IMR-90 (cell line): ENCODE results near the gene CD82. TPM values are rescaled to one million over a fixed set of nuclear protein-coding genes. Genes with fewer than 3 reads are reported as not detected.
A peak's percentile ranks its signal among the peaks of the same experiment; 100 is the strongest.

Experiments used
- ATAC-seq: fragments of 200-7000 bp; cut with Tn5 transposase; 2 replicates; pipeline ENCODE4 v1.9.1; 2020; ENCODE audit warnings: low read depth, mild to moderate bottlenecking, moderate library complexity
- BruUV-seq: library from RNA; stranded (reverse); fragments of 400-500 nt; replicated peaks from 2 replicates; lab custom pipeline; 2021; lab: Mats Ljungman, UMichigan
- CTCF ChIA-PET: fragments of 300-600 bp; formaldehyde crosslinking; extraction: SDS; loops from one replicate; lab custom pipeline; 2021; ENCODE audit warnings: antibody characterized with exemption; lab: Yijun Ruan, JAX
- POLR2A ChIA-PET: fragments of 300-600 bp; sonication (Branson Sonifier 250); formaldehyde crosslinking; loops from one replicate; lab custom pipeline; 2022; ENCODE audit warnings: antibody characterized with exemption; ENCODE audit not compliant: unreplicated experiment; lab: Charles Lee
- DNase-seq: peaks from one replicate; pipeline ENCODE4 v3.0.0; 2013
- H2AFZ ChIP-seq: replicated peaks from 2 replicates; pipeline ENCODE3; 2013; ENCODE audit warnings: low read length, mild to moderate bottlenecking; ENCODE audit not compliant: poor library complexity
- H2AK5ac ChIP-seq: 2 replicates; pipeline ENCODE4 v1.6.1; 2013; ENCODE audit warnings: low read depth, low read length, inconsistent platforms
- H2AK9ac ChIP-seq: replicated peaks from 2 replicates; pipeline ENCODE3; 2013; ENCODE audit warnings: mild to moderate bottlenecking, low read depth, low read length, moderate library complexity; ENCODE audit not compliant: poor library complexity
- H2BK120ac ChIP-seq: 2 replicates; pipeline ENCODE4 v1.6.1; 2013; ENCODE audit warnings: low read depth, low read length, inconsistent platforms
- H2BK15ac ChIP-seq: 3 replicates; pipeline ENCODE4 v1.6.1; 2013; ENCODE audit warnings: low read depth, low read length, inconsistent platforms
- H2BK20ac ChIP-seq: 2 replicates; pipeline ENCODE4 v1.6.1; 2013; ENCODE audit warnings: low read depth, mild to moderate bottlenecking, inconsistent platforms, low read length, moderate library complexity
- H2BK5ac ChIP-seq: 2 replicates; pipeline ENCODE4 v1.6.1; 2013; ENCODE audit warnings: mild to moderate bottlenecking, low read depth, low read length, inconsistent platforms; ENCODE audit not compliant: poor library complexity, severe bottlenecking
- H3K14ac ChIP-seq: replicated peaks from 2 replicates; pipeline ENCODE4 v1.6.1; 2013; ENCODE audit warnings: low read depth, low read length, inconsistent platforms
- H3K18ac ChIP-seq: 2 replicates; pipeline ENCODE4 v1.6.1; 2013; ENCODE audit warnings: low read depth, low read length, control low read depth
- H3K23ac ChIP-seq: 2 replicates; pipeline ENCODE4 v1.6.1; 2013; ENCODE audit warnings: low read depth, low read length, inconsistent platforms
- H3K27ac ChIP-seq: 2 replicates; pipeline ENCODE4 v1.5.1; 2013; ENCODE audit warnings: mild to moderate bottlenecking, control low read depth, low read length; ENCODE audit not compliant: insufficient read depth
- H3K27me3 ChIP-seq: 2 replicates; pipeline ENCODE4 v1.6.1; 2013; ENCODE audit warnings: low read length; ENCODE audit not compliant: control insufficient read depth, insufficient read depth
- H3K36me3 ChIP-seq: 2 replicates; pipeline ENCODE4 v1.6.1; 2013; ENCODE audit warnings: low read length, mixed read lengths; ENCODE audit not compliant: control insufficient read depth, insufficient read depth
- H3K4ac ChIP-seq: 2 replicates; pipeline ENCODE4 v1.6.1; 2013; ENCODE audit warnings: low read depth, low read length, inconsistent platforms
- H3K4me1 ChIP-seq: 2 replicates; pipeline ENCODE4 v1.6.1; 2013; ENCODE audit warnings: low read length, mixed read lengths; ENCODE audit not compliant: control insufficient read depth, insufficient read depth
- H3K4me2 ChIP-seq: 2 replicates; pipeline ENCODE4 v1.6.1; 2013; ENCODE audit warnings: low read depth, mild to moderate bottlenecking, control low read depth, low read length, moderate library complexity
- H3K4me3 ChIP-seq: 2 replicates; pipeline ENCODE4 v1.5.1; 2013; ENCODE audit warnings: low read depth, mild to moderate bottlenecking, control low read depth, low read length, moderate library complexity; ENCODE audit not compliant: insufficient read depth
- H3K56ac ChIP-seq: 2 replicates; pipeline ENCODE4 v1.6.1; 2013; ENCODE audit warnings: low read length, inconsistent platforms; ENCODE audit not compliant: insufficient read depth; ENCODE audit errors: extremely low read depth
- H3K79me1 ChIP-seq, 2 experiments: 2 replicates each; pipeline ENCODE4 v1.6.1; 2013; ENCODE audit warnings: low read length in 2 of 2, inconsistent platforms in 1 of 2, low read depth in 1 of 2
- H3K9ac ChIP-seq: 2 replicates; pipeline ENCODE4 v1.6.1; 2013; ENCODE audit warnings: low read depth, low read length, control low read depth
- H3K9me1 ChIP-seq: 2 replicates; pipeline ENCODE4 v1.6.1; 2013; ENCODE audit warnings: low read length, inconsistent platforms; ENCODE audit not compliant: insufficient read depth
- H3K9me3 ChIP-seq: 2 replicates; pipeline ENCODE4 v1.6.1; 2013; ENCODE audit warnings: low read length; ENCODE audit not compliant: control insufficient read depth, insufficient read depth
- H4K20me1 ChIP-seq: 2 replicates; pipeline ENCODE4 v1.6.1; 2013; ENCODE audit warnings: low read length, inconsistent platforms; ENCODE audit not compliant: insufficient read depth
- H4K5ac ChIP-seq: 2 replicates; pipeline ENCODE4 v1.6.1; 2013; ENCODE audit warnings: mild to moderate bottlenecking, low read depth, low read length, control low read depth
- H4K8ac ChIP-seq, 2 experiments: 2 replicates each; pipeline ENCODE4 v1.6.1; 2013; ENCODE audit warnings: low read depth in 2 of 2, low read length in 2 of 2, control low read depth in 1 of 2, inconsistent platforms in 1 of 2
- H4K91ac ChIP-seq: 2 replicates; pipeline ENCODE4 v1.6.1; 2013; ENCODE audit warnings: low read depth, low read length, inconsistent platforms; ENCODE audit not compliant: insufficient read depth
- CTCF ChIP-seq: conservative IDR thresholded peaks from 2 replicates; pipeline ENCODE4 v1.5.1; 2012; ENCODE audit warnings: mild to moderate bottlenecking, low read depth, low read length, improper control_type of control experiment
- MAZ ChIP-seq: IDR thresholded peaks from 2 replicates; pipeline ENCODE4 v1.6.1; 2012; ENCODE audit warnings: low read depth, mild to moderate bottlenecking, low read length, improper control_type of control experiment, moderate library complexity, borderline replicate concordance
- MXI1 ChIP-seq: IDR thresholded peaks from 2 replicates; pipeline ENCODE4 v1.6.1; 2012; ENCODE audit warnings: low read depth, mild to moderate bottlenecking, low read length, moderate library complexity, borderline replicate concordance
- NFE2L2 ChIP-seq: fragments of 150-350 bp; IDR thresholded peaks from 2 replicates; pipeline ENCODE4 v1.6.1; 2016; ENCODE audit warnings: low read depth, mild to moderate bottlenecking, low read length
- POLR2A ChIP-seq: IDR thresholded peaks from 2 replicates; pipeline ENCODE4 v1.6.1; 2012; ENCODE audit warnings: mild to moderate bottlenecking, low read depth, low read length
- RCOR1 ChIP-seq: IDR thresholded peaks from 2 replicates; pipeline ENCODE4 v1.6.1; 2012; ENCODE audit warnings: mild to moderate bottlenecking, low read length, improper control_type of control experiment; ENCODE audit not compliant: insufficient replicate concordance
- RFX5 ChIP-seq: IDR thresholded peaks from 2 replicates; pipeline ENCODE4 v1.8.0; 2012; ENCODE audit warnings: low read depth, mild to moderate bottlenecking, low read length, moderate library complexity
- USF2 ChIP-seq: fragments of 150-350 bp; IDR thresholded peaks from 2 replicates; pipeline ENCODE4 v1.6.1; 2017; ENCODE audit warnings: mild to moderate bottlenecking, antibody characterized with exemption, low read length, low read depth
- WGBS, 2 experiments: methylation state at CpG; one replicate each; pipeline versions ENCODE4 v1.1.5 to v1.1.7; 2013; ENCODE audit warnings: missing lambda C conversion rate in 2 of 2; ENCODE audit not compliant: insufficient read length in 1 of 2; ENCODE audit errors: extremely low coverage in 2 of 2; 5-methylcytosine and 5-hydroxymethylcytosine counted together
- dilution Hi-C: fragments of 300-500 bp; cut with HindIII; formaldehyde crosslinking; loops from one replicate; pipeline ENCODE4 v1.14.3; 2018; ENCODE audit warnings: low sequenced_read_pairs; ENCODE audit not compliant: unreplicated experiment
- in situ Hi-C: fragments of 300-500 bp; cut with MboI; formaldehyde crosslinking; loops from 3 replicates; pipeline ENCODE4 v1.14.3; 2019; ENCODE audit warnings: low sequenced_read_pairs, inconsistent platforms, mixed read lengths
- intact Hi-C: fragments of 100-400 bp; cut with micrococcal nuclease; formaldehyde crosslinking; loops from 2 replicates; pipeline ENCODE4 v1.10.0; 2022
- polyA plus RNA-seq, 3 experiments: library from polyadenylated mRNA; depleted of rRNA; stranded (reverse); fragments of >200 nt; gene quantifications; 2 replicates each; pipeline ENCODE4 v1.2.3, GENCODE V29; 2012; ENCODE audit warnings: low replicate concordance in 1 of 3
- total RNA-seq: library from RNA; depleted of rRNA; stranded (reverse); fragments of >200 nt; gene quantifications from 2 replicates; pipeline ENCODE4 v1.2.3, GENCODE V29; 2012

The CD82 gene
- total and polyA plus RNA-seq, 2 of the 4 experiments (the other 2 are of a cell fraction) = 32.8 to 49.4 TPM

- in situ Hi-C loops = loop anchor here (5.0 kb wide), 1 partner anchor 47 kb away; no protein-coding TSS in a partner anchor
- ATAC-seq (no peak), DNase-seq (no peak)
- no peak overlapping the region for H3K56ac ChIP-seq
- H3K27ac ChIP-seq = no peak overlapping the region
- H3K4me2 ChIP-seq = no peak overlapping the region
- H3K14ac ChIP-seq = 0 out of 2 replicates have a peak overlapping the region, but pooled peaks have one; percentile 0
- H2BK20ac ChIP-seq = 0 out of 2 replicates have a peak overlapping the region, but pooled peaks have one; percentile 35
- H3K9me3 ChIP-seq = no peaks in the 10 kb centered on the region
- no peak overlapping the region for H3K18ac ChIP-seq
- H2BK120ac ChIP-seq = peak overlapping the region; percentile 64
- peak overlapping the region; percentile 87; the same call in 1 of the 2 replicates for H4K91ac ChIP-seq
- peak overlapping the region; percentile 54 for H2AK5ac ChIP-seq
- intact Hi-C loops = loop anchor here (2.0 to 10.0 kb wide), 2 partner anchors 45 to 515 kb away; partner anchors contain the start of genes CD82 and EXT2
- no peak overlapping the region for H2AFZ ChIP-seq
- peaks cover 20% of the 10 kb centered on the region; the same call in 1 of the 2 replicates for H3K9me1 ChIP-seq
- no CpG with 5 or more reads among the region's 3 CpGs for WGBS, 2 experiments
- dilution Hi-C loops = no loop called here
- no peak overlapping the region for H3K9ac ChIP-seq
- no peak overlapping the region for H2AK9ac ChIP-seq
- TF ChIP-seq USF2 (no peak), POLR2A (no peak), MXI1 (no peak), MAZ (no peak), RCOR1 (no peak), RFX5 (no peak), NFE2L2 (no peak), CTCF (no peak)
- ChIA-PET CTCF (interaction anchor here (0.6 to 1.1 kb wide), 3 partner anchors 36 to 476 kb away, joined by 3 read pairs; no protein-coding TSS in a partner anchor), POLR2A (no interaction called here)
- no peaks in the 10 kb centered on the region for H3K27me3 ChIP-seq
- BruUV-seq = no TSS peak
- H3K23ac ChIP-seq = no peak overlapping the region
- peaks cover 16% of the 10 kb centered on the region for H3K36me3 ChIP-seq
- H4K5ac ChIP-seq = no peak overlapping the region
- H3K4me3 ChIP-seq = no peak overlapping the region
- H4K20me1 ChIP-seq = peaks cover 6% of the 10 kb centered on the region; the same call in 1 of the 2 replicates
- peak overlapping the region; percentile 40 for H3K4ac ChIP-seq
- H3K79me1 ChIP-seq = peaks cover 0 to 4% of the 10 kb centered on the region in 2 experiments; a peak in 1 of 4 replicates
- H2BK5ac ChIP-seq = no peak overlapping the region
- 0 out of 3 replicates have a peak overlapping the region, but pooled peaks have one; percentile 5 for H2BK15ac ChIP-seq
- H4K8ac ChIP-seq = no peak overlapping the region
- peaks cover 24% of the 10 kb centered on the region for H3K4me1 ChIP-seq
These were observed 44.3 kb downstream of the CD82 start for GRCh38 chr11:44609783-44610155.
